Measurements from ENCODE around the gene PLAC8. TPM values are rescaled to one million over a fixed set of nuclear protein-coding genes. Genes with fewer than 3 reads are reported as not detected.

The PLAC8 gene
- total RNA-seq, 1 donor from 2014 or later = not detected

GRCh38 chr4:83121246-83121645 lies 6.7 kb upstream of the PLAC8 start:
- Mint-ChIP-seq H3K9me3 (ENCODE audit: unreplicated experiment) (peaks cover 10% of the 10 kb centered on the region), H3K36me3 (ENCODE audit: unreplicated experiment) (peaks cover 3% of the 10 kb centered on the region), H3K4me3 (ENCODE audit: unreplicated experiment) (no peak overlapping the region), H3K27me3 (ENCODE audit: unreplicated experiment) (peaks cover 11% of the 10 kb centered on the region), H3K27ac (ENCODE audit: unreplicated experiment) (no peak overlapping the region), H3K4me1 (ENCODE audit: unreplicated experiment) (no peaks in the 10 kb centered on the region)
- no peak for DNase-seq (ENCODE audit: extremely low spot score, unreplicated experiment)
- no peak for TF ChIP-seq CTCF (IDR thresholded peaks at IDR 0.05)

- TF ChIP-seq CTCF (IDR thresholded peaks at IDR 0.05) = no peak
- DNase-seq (ENCODE audit: extremely low spot score, unreplicated experiment) = no peak
- Mint-ChIP-seq H3K27me3 (ENCODE audit: unreplicated experiment) (peaks cover 11% of the 10 kb centered on the region), H3K27ac (ENCODE audit: unreplicated experiment) (no peak overlapping the region), H3K4me1 (ENCODE audit: unreplicated experiment) (no peaks in the 10 kb centered on the region), H3K36me3 (ENCODE audit: unreplicated experiment) (peaks cover 3% of the 10 kb centered on the region), H3K4me3 (ENCODE audit: unreplicated experiment) (no peak overlapping the region), H3K9me3 (ENCODE audit: unreplicated experiment) (peaks cover 10% of the 10 kb centered on the region)
Measured at GRCh38 chr4:83118869-83119268, 4.3 kb upstream of the PLAC8 start.

- no peak overlapping the region for H3K4me3 Mint-ChIP-seq (ENCODE audit: unreplicated experiment)
- no peak overlapping the region for H3K27ac Mint-ChIP-seq (ENCODE audit: unreplicated experiment)
- peaks cover 11% of the 10 kb centered on the region for H3K27me3 Mint-ChIP-seq (ENCODE audit: unreplicated experiment)
- TF ChIP-seq CTCF (IDR thresholded peaks at IDR 0.05) = no peak
- H3K36me3 Mint-ChIP-seq (ENCODE audit: unreplicated experiment) = no peaks in the 10 kb centered on the region
- H3K4me1 Mint-ChIP-seq (ENCODE audit: unreplicated experiment) = no peaks in the 10 kb centered on the region
- H3K9me3 Mint-ChIP-seq (ENCODE audit: unreplicated experiment) = no peaks in the 10 kb centered on the region
- no peak for DNase-seq (ENCODE audit: extremely low spot score, unreplicated experiment)
Measured at GRCh38 chr4:83115656-83116285, 1.2 kb upstream of the PLAC8 start.

- Mint-ChIP-seq H3K9me3 (ENCODE audit: unreplicated experiment) (no peaks in the 10 kb centered on the region), H3K36me3 (ENCODE audit: unreplicated experiment) (no peaks in the 10 kb centered on the region), H3K4me1 (ENCODE audit: unreplicated experiment) (peaks cover 5% of the 10 kb centered on the region), H3K27me3 (ENCODE audit: unreplicated experiment) (peaks cover 9% of the 10 kb centered on the region), H3K4me3 (ENCODE audit: unreplicated experiment) (no peak overlapping the region), H3K27ac (ENCODE audit: unreplicated experiment) (no peak overlapping the region)
- TF ChIP-seq CTCF (IDR thresholded peaks at IDR 0.05) = no peak
- DNase-seq (ENCODE audit: extremely low spot score, unreplicated experiment) = no peak
Measured at GRCh38 chr4:83115000-83115399, 471 bp upstream of the PLAC8 start.

GRCh38 chr4:83113429-83113786 lies 1.1 kb downstream of the PLAC8 start:
- TF ChIP-seq CTCF (IDR thresholded peaks at IDR 0.05) = no peak
- Mint-ChIP-seq H3K36me3 (ENCODE audit: unreplicated experiment) (no peaks in the 10 kb centered on the region), H3K4me3 (ENCODE audit: unreplicated experiment) (no peak overlapping the region)

More at GRCh38 chr4:83113429-83113786, 1.1 kb downstream of the PLAC8 start:
- no peak for DNase-seq (ENCODE audit: extremely low spot score, unreplicated experiment)
- H3K9me3 Mint-ChIP-seq (ENCODE audit: unreplicated experiment) = no peaks in the 10 kb centered on the region
- no peaks in the 10 kb centered on the region for H3K27me3 Mint-ChIP-seq (ENCODE audit: unreplicated experiment)
- H3K27ac Mint-ChIP-seq (ENCODE audit: unreplicated experiment) = no peak overlapping the region
- peaks cover 9% of the 10 kb centered on the region for H3K4me1 Mint-ChIP-seq (ENCODE audit: unreplicated experiment)
